SK-N-SH treated with all-trans-retinoic acid at 6 μM for 48 hours (cell line): ENCODE measurements around the gene CILP2.

ENCODE experiments used
- ATAC-seq: fragments of 200-7000 bp; cut with Tn5 transposase; 3 replicates; pipeline ENCODE4 v1.9.1; 2020; ENCODE audit warnings: mild to moderate bottlenecking, moderate library complexity
- ARNTL ChIP-seq: fragments of 450-650 bp; formaldehyde crosslinking; IDR thresholded peaks from 2 replicates; pipeline ENCODE4 v1.5.0; 2020; ENCODE audit warnings: low read depth, mild to moderate bottlenecking, moderate library complexity, borderline replicate concordance
- BACH2 ChIP-seq: fragments of 250-450 bp; sonication (Bioruptor Pico); IDR thresholded peaks from 2 replicates; pipeline ENCODE4 v1.9.0; 2021; ENCODE audit warnings: mild to moderate bottlenecking, borderline replicate concordance
- CREB5 ChIP-seq: fragments of 250-450 bp; sonication (Bioruptor Pico); IDR thresholded peaks from 2 replicates; pipeline ENCODE4 v1.5.1; 2020; ENCODE audit warnings: low read depth, mild to moderate bottlenecking, moderate library complexity
- ESRRG ChIP-seq: fragments of 250-450 bp; sonication (Bioruptor Pico); IDR thresholded peaks from 2 replicates; pipeline ENCODE4 v1.6.1; 2021; ENCODE audit warnings: mild to moderate bottlenecking
- GLIS3 ChIP-seq: fragments of 250-450 bp; sonication (Bioruptor Pico); IDR thresholded peaks from 2 replicates; pipeline ENCODE4 v1.5.0; 2020; ENCODE audit warnings: mild to moderate bottlenecking, moderate library complexity
- ISL1 ChIP-seq: fragments of 250-450 bp; sonication (Bioruptor Pico); IDR thresholded peaks from 2 replicates; pipeline ENCODE4 v2.1.2; 2022; ENCODE audit warnings: mild to moderate bottlenecking, moderate library complexity
- OSR1 ChIP-seq: fragments of 250-450 bp; sonication (Bioruptor Pico); IDR thresholded peaks from 2 replicates; pipeline ENCODE4 v1.8.0; 2022; ENCODE audit warnings: moderate library complexity, mild to moderate bottlenecking, inconsistent platforms
- SNAI2 ChIP-seq: fragments of 250-450 bp; sonication (Bioruptor Pico); IDR thresholded peaks from 2 replicates; pipeline ENCODE4 v1.5.0; 2020; ENCODE audit warnings: mild to moderate bottlenecking, moderate library complexity
- TCF4 ChIP-seq: fragments of 250-450 bp; sonication (Bioruptor Pico); IDR thresholded peaks from 2 replicates; pipeline ENCODE4 v1.8.0; 2021; ENCODE audit warnings: mild to moderate bottlenecking, moderate library complexity, borderline replicate concordance
- TOX ChIP-seq: fragments of 250-450 bp; sonication (Bioruptor Pico); IDR thresholded peaks from 2 replicates; pipeline ENCODE4 v1.8.0; 2021; ENCODE audit warnings: mild to moderate bottlenecking, moderate library complexity, borderline replicate concordance
- TSHZ2 ChIP-seq: fragments of 250-450 bp; sonication (Bioruptor Pico); IDR thresholded peaks from 2 replicates; pipeline ENCODE4 v1.5.0; 2020; ENCODE audit warnings: mild to moderate bottlenecking, moderate library complexity
- ZC3H10 ChIP-seq: fragments of 250-450 bp; sonication (Bioruptor Pico); IDR thresholded peaks from 2 replicates; pipeline ENCODE4 v1.5.1; 2021; ENCODE audit warnings: mild to moderate bottlenecking, moderate library complexity
- ZFP3 ChIP-seq: fragments of 250-450 bp; sonication (Bioruptor Pico); IDR thresholded peaks from 2 replicates; pipeline ENCODE4 v1.5.0; 2020; ENCODE audit warnings: mild to moderate bottlenecking, moderate library complexity
- ZFP30 ChIP-seq: fragments of 450-650 bp; formaldehyde crosslinking; IDR thresholded peaks from 2 replicates; pipeline ENCODE4 v1.5.0; 2022; ENCODE audit warnings: mild to moderate bottlenecking, moderate library complexity
- ZNF565 ChIP-seq: fragments of 450-650 bp; formaldehyde crosslinking; conservative IDR thresholded peaks from 2 replicates; pipeline ENCODE4 v1.5.0; 2020; ENCODE audit warnings: low read depth, mild to moderate bottlenecking, moderate library complexity
- ZNF70 ChIP-seq: fragments of 450-650 bp; formaldehyde crosslinking; IDR thresholded peaks from 2 replicates; pipeline ENCODE4 v1.5.0; 2020; ENCODE audit warnings: mild to moderate bottlenecking, moderate library complexity
- ZNF8 ChIP-seq: fragments of 450-650 bp; formaldehyde crosslinking; IDR thresholded peaks from 2 replicates; pipeline ENCODE4 v1.5.0; 2020; ENCODE audit warnings: mild to moderate bottlenecking, moderate library complexity

CILP2 gene, protein sequence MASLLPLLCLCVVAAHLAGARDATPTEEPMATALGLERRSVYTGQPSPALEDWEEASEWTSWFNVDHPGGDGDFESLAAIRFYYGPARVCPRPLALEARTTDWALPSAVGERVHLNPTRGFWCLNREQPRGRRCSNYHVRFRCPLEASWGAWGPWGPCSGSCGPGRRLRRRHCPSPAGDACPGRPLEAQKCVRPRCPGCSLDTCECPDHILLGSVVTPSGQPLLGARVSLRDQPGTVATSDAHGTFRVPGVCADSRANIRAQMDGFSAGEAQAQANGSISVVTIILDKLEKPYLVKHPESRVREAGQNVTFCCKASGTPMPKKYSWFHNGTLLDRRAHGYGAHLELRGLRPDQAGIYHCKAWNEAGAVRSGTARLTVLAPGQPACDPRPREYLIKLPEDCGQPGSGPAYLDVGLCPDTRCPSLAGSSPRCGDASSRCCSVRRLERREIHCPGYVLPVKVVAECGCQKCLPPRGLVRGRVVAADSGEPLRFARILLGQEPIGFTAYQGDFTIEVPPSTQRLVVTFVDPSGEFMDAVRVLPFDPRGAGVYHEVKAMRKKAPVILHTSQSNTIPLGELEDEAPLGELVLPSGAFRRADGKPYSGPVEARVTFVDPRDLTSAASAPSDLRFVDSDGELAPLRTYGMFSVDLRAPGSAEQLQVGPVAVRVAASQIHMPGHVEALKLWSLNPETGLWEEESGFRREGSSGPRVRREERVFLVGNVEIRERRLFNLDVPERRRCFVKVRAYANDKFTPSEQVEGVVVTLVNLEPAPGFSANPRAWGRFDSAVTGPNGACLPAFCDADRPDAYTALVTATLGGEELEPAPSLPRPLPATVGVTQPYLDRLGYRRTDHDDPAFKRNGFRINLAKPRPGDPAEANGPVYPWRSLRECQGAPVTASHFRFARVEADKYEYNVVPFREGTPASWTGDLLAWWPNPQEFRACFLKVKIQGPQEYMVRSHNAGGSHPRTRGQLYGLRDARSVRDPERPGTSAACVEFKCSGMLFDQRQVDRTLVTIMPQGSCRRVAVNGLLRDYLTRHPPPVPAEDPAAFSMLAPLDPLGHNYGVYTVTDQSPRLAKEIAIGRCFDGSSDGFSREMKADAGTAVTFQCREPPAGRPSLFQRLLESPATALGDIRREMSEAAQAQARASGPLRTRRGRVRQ

DNA sequence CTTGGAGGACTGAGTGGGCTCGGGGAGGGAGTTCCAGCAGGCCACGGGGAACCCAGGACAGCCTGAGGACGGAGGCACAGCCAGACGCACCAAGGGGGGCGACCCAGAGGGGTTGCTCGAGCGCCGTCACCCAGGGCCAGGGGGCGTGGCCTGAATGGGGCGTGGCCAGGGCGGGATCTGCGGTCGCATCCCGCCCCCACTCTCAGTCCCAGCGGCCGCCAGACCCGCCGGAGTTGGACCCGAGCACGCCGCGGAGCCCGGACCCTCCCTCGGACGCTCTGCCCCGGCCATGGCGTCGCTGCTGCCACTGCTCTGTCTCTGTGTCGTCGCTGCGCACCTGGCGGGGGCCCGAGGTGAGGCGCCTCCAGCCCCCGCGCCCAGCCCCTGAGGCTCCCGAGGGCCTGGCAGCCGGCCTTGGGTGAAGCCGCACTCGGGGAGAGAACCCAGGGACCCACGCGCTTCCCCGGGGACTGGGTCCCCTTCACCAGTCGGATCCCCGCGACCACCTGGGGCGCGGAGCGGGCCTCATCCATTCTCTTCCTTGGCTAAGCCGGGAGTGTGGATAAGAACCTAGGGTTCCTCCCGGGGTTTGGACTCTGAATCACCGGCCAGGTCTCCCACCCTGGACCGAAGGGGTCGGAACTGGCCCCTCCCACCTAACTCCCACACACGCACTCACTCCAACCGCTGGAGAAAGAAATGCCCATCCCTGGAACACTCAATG is at the start of gene CILP2:
TSS of gene CILP2 (plus strand) at position 205 of the 724 bp plus-strand sequence. CDS start at position 290, 85 bp downstream.
- TF ChIP-seq ZNF70 (CRISPR knock-in tag) (no peak), ZFP3 (no peak), BACH2 (CRISPR knock-in tag) (no peak), OSR1 (CRISPR knock-in tag) (no peak)
- ATAC-seq: peak; percentile 60

GRCh38 chr19:19488875-19489690 is 49.0 kb upstream of the CILP2 start:
- TF ChIP-seq ESRRG (CRISPR knock-in tag) (no peak), CREB5 (CRISPR knock-in tag) (peak; percentile 27; the same call in 1 of the 2 replicates), TSHZ2 (CRISPR knock-in tag) (peak; percentile 46; the same call in 1 of the 2 replicates), ZFP3 (0 out of 2 replicates have a peak, but pooled peaks have one; percentile 34)
- ATAC-seq: peak; percentile 68

GRCh38 chr19:19489804-19490204 is 48.3 kb upstream of the CILP2 start:
- peak; percentile 4; the same call in 2 of the 3 replicates for ATAC-seq
- TF ChIP-seq ARNTL (CRISPR knock-in tag) (no peak), GLIS3 (CRISPR knock-in tag) (no peak), SNAI2 (CRISPR knock-in tag) (no peak), ZNF8 (CRISPR knock-in tag) (no peak), TCF4 (CRISPR knock-in tag) (no peak)

DNA sequence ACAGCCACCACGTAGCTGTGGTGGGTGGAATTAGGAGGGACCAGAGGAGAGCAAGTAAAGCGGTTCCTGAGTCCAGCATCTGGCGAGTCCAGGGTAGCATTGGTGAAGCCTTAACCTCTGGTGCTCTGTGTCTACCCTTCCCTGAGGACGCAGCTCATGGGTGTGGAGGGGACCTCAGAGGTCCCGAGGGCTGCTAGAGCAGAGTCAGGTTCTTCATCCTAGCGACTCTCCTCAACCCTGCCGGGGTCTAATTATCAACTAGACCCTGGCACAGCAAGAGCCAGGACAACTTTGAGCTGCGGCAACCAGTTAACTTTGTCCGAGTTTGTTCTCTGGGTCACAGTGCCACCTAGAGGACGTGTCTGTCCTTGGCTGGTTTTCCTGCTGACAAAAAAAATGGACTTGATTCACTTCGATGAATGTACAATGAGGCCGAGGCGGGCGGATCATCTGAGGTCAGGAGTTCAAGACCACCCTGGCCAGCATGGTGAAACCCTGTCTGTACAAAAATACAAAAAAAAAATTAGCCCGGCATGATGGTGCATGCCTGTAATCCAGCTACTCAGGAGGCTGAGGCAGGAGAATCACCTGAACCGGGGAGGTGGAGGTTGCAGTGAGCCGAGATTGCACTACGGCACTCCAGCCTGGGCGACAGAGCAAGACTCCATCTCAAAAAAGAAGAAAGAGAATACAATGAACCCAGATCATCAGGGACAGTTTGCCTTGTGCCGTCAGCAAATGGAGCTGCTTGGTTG is 47.7 kb upstream of the CILP2 start:
- peak; percentile 68 for ATAC-seq
- TF ChIP-seq ISL1 (CRISPR knock-in tag) (no peak), BACH2 (CRISPR knock-in tag) (no peak), TSHZ2 (CRISPR knock-in tag) (no peak), TOX (CRISPR knock-in tag) (no peak), ZFP30 (CRISPR knock-in tag) (no peak), ZNF565 (CRISPR knock-in tag) (no peak), TCF4 (CRISPR knock-in tag) (no peak), ZC3H10 (CRISPR knock-in tag) (no peak), SNAI2 (CRISPR knock-in tag) (no peak)
